ENCODE measurements around the gene ACAN.

DNA sequence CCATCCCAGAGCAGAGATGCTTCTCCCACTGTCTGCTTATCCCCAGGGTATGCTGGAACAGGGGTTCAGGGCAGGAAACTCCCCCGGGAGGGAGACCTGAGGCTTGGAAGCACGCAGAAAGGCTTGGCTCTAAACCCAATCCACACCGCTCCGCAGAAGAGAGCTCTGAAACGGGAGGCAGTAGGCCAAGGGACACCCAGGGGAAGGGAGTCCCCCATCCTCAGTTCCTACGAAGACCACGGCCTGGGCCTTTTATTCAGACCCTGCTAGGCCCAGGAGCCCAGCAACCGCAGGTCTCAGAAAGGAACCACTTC is 93.9 kb downstream of the ACAN start:
- TF ChIP-seq EZH2phosphoT487 (IDR thresholded peaks at IDR 0.05; ENCODE audit: low read length) (no peak), EZH2 (optimal IDR thresholded peaks at IDR 0.05; ENCODE audit: low read depth, low read length) (no peak)
- TF ChIP-seq, protein P1, sequence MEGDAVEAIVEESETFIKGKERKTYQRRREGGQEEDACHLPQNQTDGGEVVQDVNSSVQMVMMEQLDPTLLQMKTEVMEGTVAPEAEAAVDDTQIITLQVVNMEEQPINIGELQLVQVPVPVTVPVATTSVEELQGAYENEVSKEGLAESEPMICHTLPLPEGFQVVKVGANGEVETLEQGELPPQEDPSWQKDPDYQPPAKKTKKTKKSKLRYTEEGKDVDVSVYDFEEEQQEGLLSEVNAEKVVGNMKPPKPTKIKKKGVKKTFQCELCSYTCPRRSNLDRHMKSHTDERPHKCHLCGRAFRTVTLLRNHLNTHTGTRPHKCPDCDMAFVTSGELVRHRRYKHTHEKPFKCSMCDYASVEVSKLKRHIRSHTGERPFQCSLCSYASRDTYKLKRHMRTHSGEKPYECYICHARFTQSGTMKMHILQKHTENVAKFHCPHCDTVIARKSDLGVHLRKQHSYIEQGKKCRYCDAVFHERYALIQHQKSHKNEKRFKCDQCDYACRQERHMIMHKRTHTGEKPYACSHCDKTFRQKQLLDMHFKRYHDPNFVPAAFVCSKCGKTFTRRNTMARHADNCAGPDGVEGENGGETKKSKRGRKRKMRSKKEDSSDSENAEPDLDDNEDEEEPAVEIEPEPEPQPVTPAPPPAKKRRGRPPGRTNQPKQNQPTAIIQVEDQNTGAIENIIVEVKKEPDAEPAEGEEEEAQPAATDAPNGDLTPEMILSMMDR (IDR thresholded peaks at IDR 0.05; ENCODE audit: low read length) = no peak

All from MM.1S (cell line).